SK-N-SH (cell line): ENCODE results near the gene ABCD1. TPM values are rescaled to one million over a fixed set of nuclear protein-coding genes. Genes with fewer than 3 reads are reported as not detected.

ENCODE experiments used
- CTCF ChIA-PET: fragments of 300-600, 350-600 bp; formaldehyde crosslinking; extraction: SDS; loops from one replicate; lab custom pipeline; 2021; lab: Yijun Ruan, JAX
- POLR2A ChIA-PET: fragments of 350-600 bp; sonication (Branson Sonifier 250); formaldehyde crosslinking; extraction: SDS; loops from one replicate; lab custom pipeline; 2020; ENCODE audit warnings: antibody characterized with exemption, inconsistent platforms; lab: Yijun Ruan, JAX
- DNase-seq: peaks from one replicate; pipeline ENCODE4 v3.0.0; 2012
- H2AFZ ChIP-seq: fragments of 200-600 bp; sonication (generic); 2 replicates; pipeline ENCODE4 v1.8.1; 2016; ENCODE audit warnings: antibody characterized with exemption, mild to moderate bottlenecking, low read depth
- H3F3A ChIP-seq: fragments of 200-600 bp; sonication (generic); replicated peaks from 2 replicates; pipeline ENCODE3; 2016; ENCODE audit warnings: antibody characterized with exemption, mild to moderate bottlenecking; ENCODE audit not compliant: insufficient read depth
- H3K27ac ChIP-seq, 2 experiments: fragments of 200-500 bp in 1 of 2; fragments of 200-600 bp in 1 of 2; sonication (Bioruptor generic) in 1 of 2; sonication (generic), shearing (Covaris generic) in 1 of 2; 2 replicates each; pipeline versions ENCODE4 v1.5.1 to v1.6.1; 2014 to 2016; ENCODE audit warnings: low read depth in 2 of 2, inconsistent platforms in 1 of 2, low read length in 1 of 2, mild to moderate bottlenecking in 1 of 2, mixed read lengths in 1 of 2
- H3K27me3 ChIP-seq: fragments of 200-600 bp; sonication (generic), shearing (Covaris generic); 2 replicates; pipeline ENCODE4 v1.6.1; 2016; ENCODE audit warnings: mixed run types; ENCODE audit not compliant: insufficient read depth
- H3K36me3 ChIP-seq, 2 experiments: fragments of 200-500 bp in 1 of 2; fragments of 200-600 bp in 1 of 2; sonication (Bioruptor generic) in 1 of 2; sonication (generic) in 1 of 2; replicated peaks in 1 of 2; 2 replicates each; pipeline versions ENCODE3 to v1.5.1; 2014 to 2016; ENCODE audit warnings: low read length in 1 of 2, mild to moderate bottlenecking in 1 of 2; ENCODE audit not compliant: insufficient read depth in 2 of 2, control insufficient read depth in 1 of 2
- H3K4me1 ChIP-seq, 2 experiments: fragments of 200-500 bp in 1 of 2; fragments of 200-600 bp in 1 of 2; sonication (Bioruptor generic) in 1 of 2; sonication (generic), shearing (Covaris generic) in 1 of 2; 2 replicates each; pipeline versions ENCODE4 v1.5.1 to v1.6.1; 2014 to 2016; ENCODE audit warnings: low read depth in 1 of 2, low read length in 1 of 2, mixed run types in 1 of 2; ENCODE audit not compliant: insufficient read depth in 2 of 2, control insufficient read depth in 1 of 2
- H3K4me2 ChIP-seq: fragments of 200-600 bp; sonication (generic), shearing (Covaris generic); 2 replicates; pipeline ENCODE4 v1.6.1; 2017; ENCODE audit warnings: mixed run types
- H3K4me3 ChIP-seq, 2 experiments: fragments of 200-500 bp in 1 of 2; fragments of 200-600 bp in 1 of 2; sonication (Bioruptor generic) in 1 of 2; sonication (generic), shearing (Covaris generic) in 1 of 2; 2 replicates each; pipeline versions ENCODE4 v1.5.1 to v1.8.1; 2014 to 2016; ENCODE audit warnings: low read depth in 2 of 2, inconsistent platforms in 1 of 2, low read length in 1 of 2, mild to moderate bottlenecking in 1 of 2, mixed read lengths in 1 of 2, moderate library complexity in 1 of 2
- H3K79me2 ChIP-seq: fragments of 200-600 bp; sonication (generic); 2 replicates; pipeline ENCODE4 v1.8.1; 2017; ENCODE audit warnings: mild to moderate bottlenecking; ENCODE audit not compliant: insufficient read depth
- H3K9ac ChIP-seq: fragments of 200-600 bp; sonication (generic); 2 replicates; pipeline ENCODE4 v1.6.1; 2017; ENCODE audit warnings: mixed run types
- H3K9me2 ChIP-seq: fragments of 200-600 bp; sonication (generic); 2 replicates; pipeline ENCODE4 v1.6.1; 2017; ENCODE audit warnings: mixed run types
- H3K9me3 ChIP-seq: fragments of 200-600 bp; sonication (generic); 2 replicates; pipeline ENCODE4 v1.6.1; 2017; ENCODE audit warnings: mixed run types, mild to moderate bottlenecking, moderate library complexity
- H4K20me1 ChIP-seq: fragments of 200-600 bp; sonication (generic); 2 replicates; pipeline ENCODE4 v1.6.1; 2017; ENCODE audit warnings: mild to moderate bottlenecking, mixed run types; ENCODE audit not compliant: insufficient read depth
- CTCF ChIP-seq: fragments of 200-600 bp; sonication (generic); IDR thresholded peaks from 2 replicates; pipeline ENCODE4 v1.6.1; 2017; ENCODE audit warnings: antibody characterized with exemption, mild to moderate bottlenecking, moderate library complexity
- EZH2phosphoT487 ChIP-seq: fragments of 200-600 bp; sonication (generic); IDR thresholded peaks from 2 replicates; pipeline ENCODE4 v1.6.1; 2017; ENCODE audit warnings: low read depth, mixed run types, mild to moderate bottlenecking, antibody characterized with exemption, moderate library complexity, borderline replicate concordance
- FOXJ3 ChIP-seq: sonication (generic); formaldehyde crosslinking; IDR thresholded peaks from 2 replicates; pipeline ENCODE4 v1.5.1; 2020; ENCODE audit warnings: mild to moderate bottlenecking, missing genetic modification reagents
- FOXM1 ChIP-seq: IDR thresholded peaks from 2 replicates; pipeline ENCODE4 v1.4.0; 2012; ENCODE audit warnings: low read depth, mild to moderate bottlenecking
- GATA2 ChIP-seq: sonication (generic); formaldehyde crosslinking; IDR thresholded peaks from 2 replicates; pipeline ENCODE4 v1.5.0; 2020; ENCODE audit warnings: mild to moderate bottlenecking, missing genetic modification reagents
- TAF1 ChIP-seq: IDR thresholded peaks from 2 replicates; pipeline ENCODE4 v1.6.1; 2012; ENCODE audit warnings: low read depth, mild to moderate bottlenecking, low read length, moderate library complexity, borderline replicate concordance
- USF1 ChIP-seq: IDR thresholded peaks from 2 replicates; pipeline ENCODE4 v1.4.0; 2012; ENCODE audit warnings: low read depth, borderline replicate concordance
- USF2 ChIP-seq: fragments of 150-350 bp; IDR thresholded peaks from 2 replicates; pipeline ENCODE4 v1.6.1; 2017; ENCODE audit warnings: antibody characterized with exemption, low read length, low read depth, borderline replicate concordance
- WGBS: methylation state at CpG from one replicate; pipeline ENCODE4 v1.1.6; 2017; ENCODE audit warnings: low lambda C conversion rate; 5-methylcytosine and 5-hydroxymethylcytosine counted together
- polyA plus RNA-seq, 3 experiments: library from polyadenylated mRNA; depleted of rRNA; stranded (reverse); fragments of >200 nt; gene quantifications; 2 replicates each; pipeline ENCODE4 v1.2.3, GENCODE V29; 2012

ABCD1 gene
- polyA plus RNA-seq, 1 of the 3 experiments (the other 2 are of a cell fraction): 7.9 TPM

GRCh38 chrX:153726286-153727122, 1.8 kb downstream of the ABCD1 start:
- Histone ChIP-seq H3F3A (no peaks in the 10 kb centered on the region), H2AFZ (no peak overlapping the region), H3K4me1 (peaks cover 7 to 38% of the 10 kb centered on the region in 2 experiments; a peak in 3 of 4 replicates), H3K9me2 (no peaks in the 10 kb centered on the region), H3K4me2 (peak overlapping the region; percentile 77), H3K36me3 (peaks cover 4 to 5% of the 10 kb centered on the region in 2 experiments), H3K27ac (peak overlapping the region; percentile 47 to 76), H3K27me3 (no peaks in the 10 kb centered on the region), H4K20me1 (peaks cover 19% of the 10 kb centered on the region)
- peak; percentile 80 for DNase-seq
- 30% methylated on average over 25 of the region's 35 CpGs for WGBS
- ChIA-PET CTCF (interaction anchor here (0.6 to 2.7 kb wide), 4 partner anchors 12 to 256 kb away, joined by 3 to 11 read pairs (median 4); partner anchors contain the start of genes HAUS7 and PLXNB3), POLR2A (interaction anchor here (1.3 kb wide), 1 partner anchor 37 kb away, joined by 4 read pairs; no protein-coding TSS in a partner anchor)
- TF ChIP-seq GATA2 (CRISPR knock-in tag) (0 out of 2 replicates have a peak, but pooled peaks have one; percentile 3), USF2 (no peak)
- TF ChIP-seq, all 33 proteins: peak for 1
- Histone ChIP-seq H3K79me2 (peaks cover 20% of the 10 kb centered on the region), H3K9ac (peak overlapping the region; percentile 18; the same call in 1 of the 2 replicates), H3K4me3 (peak overlapping the region; percentile 33 to 47), H3K9me3 (no peaks in the 10 kb centered on the region)

GRCh38 chrX:153727123-153727931, 2.7 kb downstream of the ABCD1 start:
- H3F3A ChIP-seq: no peaks in the 10 kb centered on the region
- H3K9me3 ChIP-seq: no peaks in the 10 kb centered on the region
- peak overlapping the region; percentile 47 to 76; a peak in 3 of 4 replicates for H3K27ac ChIP-seq
- H2AFZ ChIP-seq: no peak overlapping the region
- no peaks in the 10 kb centered on the region for H3K27me3 ChIP-seq
- TF ChIP-seq TAF1: no peak
- no peak for TF ChIP-seq USF2
- no peak for TF ChIP-seq CTCF
- TF ChIP-seq GATA2 (CRISPR knock-in tag): no peak
- no peak for TF ChIP-seq USF1
- TF ChIP-seq FOXM1: no peak
- TF ChIP-seq EZH2phosphoT487: no peak
- TF ChIP-seq FOXJ3: no peak
- H3K9ac ChIP-seq: peak overlapping the region; percentile 18; the same call in 1 of the 2 replicates
- ChIA-PET CTCF (interaction anchor here (2.7 kb wide), 1 partner anchor 37 kb away, joined by 11 read pairs; the partner anchor contains the start of gene PLXNB3), POLR2A (interaction anchor here (1.3 kb wide), 1 partner anchor 36 kb away, joined by 4 read pairs; no protein-coding TSS in a partner anchor)
- no peak for DNase-seq
- peaks cover 7 to 38% of the 10 kb centered on the region in 2 experiments; a peak in 3 of 4 replicates for H3K4me1 ChIP-seq
- peaks cover 12% of the 10 kb centered on the region for H3K79me2 ChIP-seq
- WGBS: 66% methylated on average over 9 of the region's 23 CpGs
- H4K20me1 ChIP-seq: peaks cover 11% of the 10 kb centered on the region
- H3K4me2 ChIP-seq: peak overlapping the region; percentile 77
- H3K36me3 ChIP-seq: peaks cover 3 to 8% of the 10 kb centered on the region in 2 experiments
- H3K9me2 ChIP-seq: no peaks in the 10 kb centered on the region
- H3K4me3 ChIP-seq: peak overlapping the region; percentile 33 to 47
